ENCODE results near the gene MYADML2. TPM values are rescaled to one million over a fixed set of nuclear protein-coding genes. Genes with fewer than 3 reads are reported as not detected.
A peak's percentile ranks its signal among the peaks of the same experiment; 100 is the strongest.

Gene MYADML2
- total RNA-seq, 2 experiments from 2014 or later, result 0.19 TPM; not detected in 1

DNA sequence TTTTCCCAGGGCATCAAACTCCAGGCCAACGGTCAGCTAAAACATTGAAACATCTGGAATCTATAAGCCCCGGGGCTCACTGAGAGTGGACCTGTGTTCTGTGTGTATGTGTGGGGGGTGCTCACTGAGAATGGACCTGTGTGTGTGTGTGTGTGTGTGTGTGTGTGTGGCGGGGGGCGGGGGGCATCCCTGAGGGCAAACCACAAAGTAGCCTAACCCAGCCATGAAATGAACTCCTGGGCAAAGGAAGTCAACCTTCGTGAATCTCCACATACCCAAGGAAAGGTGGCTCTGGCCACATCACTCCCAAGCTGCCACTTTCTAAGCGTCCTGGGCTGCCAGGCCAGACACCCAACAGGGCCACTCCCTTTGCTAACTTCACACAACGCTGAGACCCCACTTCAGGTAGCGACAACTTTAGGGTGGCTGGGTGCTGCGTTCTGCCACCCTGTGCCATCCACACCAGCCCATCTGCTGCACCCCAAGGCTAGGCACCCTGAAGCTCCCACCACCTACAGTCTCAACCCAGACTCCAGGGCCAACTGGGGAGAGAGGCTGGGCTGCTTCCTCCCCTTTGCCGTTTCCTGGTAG, 21.1 kb downstream of the MYADML2 start:
- Histone ChIP-seq H4K20me1 (ENCODE audit: insufficient read depth, low read length) (no peaks in the 10 kb centered on the region), H3K79me2 (ENCODE audit: insufficient read depth, low read depth, low read length) (peaks cover 37% of the 10 kb centered on the region)

GRCh38 chr17:81924557-81925532, 22.2 kb downstream of the MYADML2 start:
- TF ChIP-seq, protein P1, sequence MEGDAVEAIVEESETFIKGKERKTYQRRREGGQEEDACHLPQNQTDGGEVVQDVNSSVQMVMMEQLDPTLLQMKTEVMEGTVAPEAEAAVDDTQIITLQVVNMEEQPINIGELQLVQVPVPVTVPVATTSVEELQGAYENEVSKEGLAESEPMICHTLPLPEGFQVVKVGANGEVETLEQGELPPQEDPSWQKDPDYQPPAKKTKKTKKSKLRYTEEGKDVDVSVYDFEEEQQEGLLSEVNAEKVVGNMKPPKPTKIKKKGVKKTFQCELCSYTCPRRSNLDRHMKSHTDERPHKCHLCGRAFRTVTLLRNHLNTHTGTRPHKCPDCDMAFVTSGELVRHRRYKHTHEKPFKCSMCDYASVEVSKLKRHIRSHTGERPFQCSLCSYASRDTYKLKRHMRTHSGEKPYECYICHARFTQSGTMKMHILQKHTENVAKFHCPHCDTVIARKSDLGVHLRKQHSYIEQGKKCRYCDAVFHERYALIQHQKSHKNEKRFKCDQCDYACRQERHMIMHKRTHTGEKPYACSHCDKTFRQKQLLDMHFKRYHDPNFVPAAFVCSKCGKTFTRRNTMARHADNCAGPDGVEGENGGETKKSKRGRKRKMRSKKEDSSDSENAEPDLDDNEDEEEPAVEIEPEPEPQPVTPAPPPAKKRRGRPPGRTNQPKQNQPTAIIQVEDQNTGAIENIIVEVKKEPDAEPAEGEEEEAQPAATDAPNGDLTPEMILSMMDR (conservative IDR thresholded peaks at IDR 0.05; ENCODE audit: low read length), result no peak
- no peak for TF ChIP-seq EZH2phosphoT487 (IDR thresholded peaks at IDR 0.05; ENCODE audit: borderline replicate concordance, low read depth, low read length)
- Histone ChIP-seq H3K27ac (ENCODE audit: low read depth, low read length, poor library complexity, severe bottlenecking) (no peak overlapping the region), H4K20me1 (ENCODE audit: insufficient read depth, low read length) (no peaks in the 10 kb centered on the region), H3K4me1 (ENCODE audit: insufficient read depth, low read length, poor library complexity, severe bottlenecking) (peaks cover 34% of the 10 kb centered on the region), H2AFZ (ENCODE audit: low read length) (no peak overlapping the region), H3K9me2 (ENCODE audit: insufficient read depth, low read length) (no peaks in the 10 kb centered on the region), H3K9me3 (ENCODE audit: low read length) (no peaks in the 10 kb centered on the region), H3K36me3 (ENCODE audit: insufficient read depth, low read length) (peaks cover 20% of the 10 kb centered on the region; the same call in 1 of the 2 replicates), H3K79me2 (ENCODE audit: insufficient read depth, low read depth, low read length) (peaks cover 37% of the 10 kb centered on the region), H3K4me3 (ENCODE audit: low read depth, low read length, poor library complexity, severe bottlenecking) (no peak overlapping the region), H3K4me2 (ENCODE audit: low read length) (peak overlapping the region; percentile 31; the same call in 1 of the 2 replicates)
- ChIA-PET POLR2A (interaction anchor here (1.7 to 2.5 kb wide), 2 partner anchors 8 to 31 kb away, joined by 5 to 8 read pairs; no protein-coding TSS in a partner anchor), CTCF (ENCODE audit: unreplicated experiment) (no interaction called here)
- intact Hi-C loops (cut with micrococcal nuclease; ENCODE audit: unreplicated experiment), result no loop called here
- DNase-seq (ENCODE audit: low spot score), result no peak
- no TSS peak for BruUV-seq (replicated peaks)

More for the DNA sequence above, 21.1 kb downstream of the MYADML2 start:
- intact Hi-C loops (cut with micrococcal nuclease; ENCODE audit: unreplicated experiment), result loop anchor here (2.0 kb wide), 2 partner anchors 55 to 213 kb away; partner anchors contain the start of genes ARHGDIA and SLC25A10
- Histone ChIP-seq H3K4me2 (ENCODE audit: low read length) (peak overlapping the region; percentile 85), H3K4me1 (ENCODE audit: insufficient read depth, low read length, poor library complexity, severe bottlenecking) (peaks cover 34% of the 10 kb centered on the region), H3K36me3 (ENCODE audit: insufficient read depth, low read length) (peaks cover 11% of the 10 kb centered on the region; the same call in 1 of the 2 replicates), H3K9me3 (ENCODE audit: low read length) (no peaks in the 10 kb centered on the region), H3K9me2 (ENCODE audit: insufficient read depth, low read length) (no peaks in the 10 kb centered on the region), H3K27ac (ENCODE audit: low read depth, low read length, poor library complexity, severe bottlenecking) (peak overlapping the region; percentile 60), H2AFZ (ENCODE audit: low read length) (no peak overlapping the region), H3K4me3 (ENCODE audit: low read depth, low read length, poor library complexity, severe bottlenecking) (peak overlapping the region; percentile 80)
- POLR2A ChIA-PET, result interaction anchor here (0.8 to 2.5 kb wide), 3 partner anchors 9 to 173 kb away, joined by 3 to 8 read pairs (median 4); partner anchors contain the start of gene DCXR
- CTCF ChIA-PET (ENCODE audit: unreplicated experiment), result no interaction called here
- no TSS peak for BruUV-seq (replicated peaks)
- no peak for TF ChIP-seq EZH2phosphoT487 (IDR thresholded peaks at IDR 0.05; ENCODE audit: borderline replicate concordance, low read depth, low read length)
- TF ChIP-seq, protein P1 (conservative IDR thresholded peaks at IDR 0.05; ENCODE audit: low read length), result no peak
- no peak for DNase-seq (ENCODE audit: low spot score)
